ENCODE measurements around the gene KCNJ2.
A peak's percentile ranks its signal among the peaks of the same experiment; 100 is the strongest.

DNA sequence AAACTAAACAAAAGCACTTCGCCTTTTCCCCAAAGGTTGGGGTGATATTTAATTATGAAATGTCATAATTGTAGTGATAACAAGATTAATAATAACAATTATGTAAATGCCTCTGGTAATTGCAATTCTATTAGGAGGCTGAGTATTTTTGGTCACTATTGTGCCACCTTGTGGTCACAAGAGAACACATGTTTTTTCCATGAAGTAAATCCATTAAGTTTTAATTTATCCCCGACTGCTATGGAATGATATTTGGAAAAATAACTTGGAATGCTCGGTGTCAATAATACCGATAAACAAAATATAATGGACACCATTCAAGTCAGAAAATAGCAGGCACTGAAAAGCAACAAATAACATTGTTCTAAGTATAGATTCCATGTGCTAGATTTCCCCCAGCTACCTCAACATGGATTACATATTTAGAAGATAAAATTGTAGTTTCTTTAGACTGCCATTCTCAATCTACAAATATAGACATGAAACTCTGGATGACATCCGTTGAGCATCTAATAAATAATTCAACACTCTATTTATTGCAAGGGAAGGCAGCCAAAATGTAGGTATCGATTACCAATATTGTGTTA lies 25.0 kb upstream of the KCNJ2 start:
- TF ChIP-seq POLR2A (IDR thresholded peaks at IDR 0.05), result no peak
- TF ChIP-seq, protein P1, sequence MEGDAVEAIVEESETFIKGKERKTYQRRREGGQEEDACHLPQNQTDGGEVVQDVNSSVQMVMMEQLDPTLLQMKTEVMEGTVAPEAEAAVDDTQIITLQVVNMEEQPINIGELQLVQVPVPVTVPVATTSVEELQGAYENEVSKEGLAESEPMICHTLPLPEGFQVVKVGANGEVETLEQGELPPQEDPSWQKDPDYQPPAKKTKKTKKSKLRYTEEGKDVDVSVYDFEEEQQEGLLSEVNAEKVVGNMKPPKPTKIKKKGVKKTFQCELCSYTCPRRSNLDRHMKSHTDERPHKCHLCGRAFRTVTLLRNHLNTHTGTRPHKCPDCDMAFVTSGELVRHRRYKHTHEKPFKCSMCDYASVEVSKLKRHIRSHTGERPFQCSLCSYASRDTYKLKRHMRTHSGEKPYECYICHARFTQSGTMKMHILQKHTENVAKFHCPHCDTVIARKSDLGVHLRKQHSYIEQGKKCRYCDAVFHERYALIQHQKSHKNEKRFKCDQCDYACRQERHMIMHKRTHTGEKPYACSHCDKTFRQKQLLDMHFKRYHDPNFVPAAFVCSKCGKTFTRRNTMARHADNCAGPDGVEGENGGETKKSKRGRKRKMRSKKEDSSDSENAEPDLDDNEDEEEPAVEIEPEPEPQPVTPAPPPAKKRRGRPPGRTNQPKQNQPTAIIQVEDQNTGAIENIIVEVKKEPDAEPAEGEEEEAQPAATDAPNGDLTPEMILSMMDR (IDR thresholded peaks at IDR 0.05), result peak; percentile 64 to 83 (median 75)
